ENCODE data around the gene TOPORS. TPM values are rescaled to one million over a fixed set of nuclear protein-coding genes. Genes with fewer than 3 reads are reported as not detected.
A peak's percentile ranks its signal among the peaks of the same experiment; 100 is the strongest.

The TOPORS gene
- total RNA-seq, 1 experiment from 2014 or later = 26.1 TPM

DNA sequence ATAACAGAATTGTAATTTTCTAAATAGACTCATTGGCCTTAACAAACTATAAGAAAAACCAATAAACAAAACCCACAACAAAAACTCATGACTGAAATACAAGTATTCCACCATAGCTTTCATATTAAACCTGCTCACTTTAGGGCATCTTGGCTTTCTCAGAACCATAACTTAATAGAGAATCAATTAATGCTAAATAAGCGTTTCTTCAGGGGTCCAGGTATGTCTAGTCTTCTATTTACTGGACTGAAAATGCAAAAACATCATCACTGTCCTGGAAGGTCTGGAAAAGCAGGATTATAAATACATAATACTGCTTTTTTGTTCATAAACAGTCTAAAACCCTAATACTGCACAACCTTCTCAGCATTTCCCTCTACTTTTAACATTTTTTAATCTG, 6.5 kb downstream of the TOPORS start:
- H3K27me3 Mint-ChIP-seq (ENCODE audit: low read depth) = no peaks in the 10 kb centered on the region
- no peak overlapping the region for H3K4me3 Mint-ChIP-seq
- TF ChIP-seq ZNF121 (CRISPR knock-in tag; IDR thresholded peaks at IDR 0.05) = no peak
- TF ChIP-seq, protein P1, sequence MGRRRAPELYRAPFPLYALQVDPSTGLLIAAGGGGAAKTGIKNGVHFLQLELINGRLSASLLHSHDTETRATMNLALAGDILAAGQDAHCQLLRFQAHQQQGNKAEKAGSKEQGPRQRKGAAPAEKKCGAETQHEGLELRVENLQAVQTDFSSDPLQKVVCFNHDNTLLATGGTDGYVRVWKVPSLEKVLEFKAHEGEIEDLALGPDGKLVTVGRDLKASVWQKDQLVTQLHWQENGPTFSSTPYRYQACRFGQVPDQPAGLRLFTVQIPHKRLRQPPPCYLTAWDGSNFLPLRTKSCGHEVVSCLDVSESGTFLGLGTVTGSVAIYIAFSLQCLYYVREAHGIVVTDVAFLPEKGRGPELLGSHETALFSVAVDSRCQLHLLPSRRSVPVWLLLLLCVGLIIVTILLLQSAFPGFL (CRISPR knock-in tag; IDR thresholded peaks at IDR 0.05; ENCODE audit: borderline replicate concordance) = no peak
- TF ChIP-seq GABPB1 (CRISPR knock-in tag; IDR thresholded peaks at IDR 0.05) = no peak
- TF ChIP-seq, protein P2, sequence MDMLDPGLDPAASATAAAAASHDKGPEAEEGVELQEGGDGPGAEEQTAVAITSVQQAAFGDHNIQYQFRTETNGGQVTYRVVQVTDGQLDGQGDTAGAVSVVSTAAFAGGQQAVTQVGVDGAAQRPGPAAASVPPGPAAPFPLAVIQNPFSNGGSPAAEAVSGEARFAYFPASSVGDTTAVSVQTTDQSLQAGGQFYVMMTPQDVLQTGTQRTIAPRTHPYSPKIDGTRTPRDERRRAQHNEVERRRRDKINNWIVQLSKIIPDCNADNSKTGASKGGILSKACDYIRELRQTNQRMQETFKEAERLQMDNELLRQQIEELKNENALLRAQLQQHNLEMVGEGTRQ (CRISPR knock-in tag; IDR thresholded peaks at IDR 0.05) = no peak
- TF ChIP-seq, protein P3, sequence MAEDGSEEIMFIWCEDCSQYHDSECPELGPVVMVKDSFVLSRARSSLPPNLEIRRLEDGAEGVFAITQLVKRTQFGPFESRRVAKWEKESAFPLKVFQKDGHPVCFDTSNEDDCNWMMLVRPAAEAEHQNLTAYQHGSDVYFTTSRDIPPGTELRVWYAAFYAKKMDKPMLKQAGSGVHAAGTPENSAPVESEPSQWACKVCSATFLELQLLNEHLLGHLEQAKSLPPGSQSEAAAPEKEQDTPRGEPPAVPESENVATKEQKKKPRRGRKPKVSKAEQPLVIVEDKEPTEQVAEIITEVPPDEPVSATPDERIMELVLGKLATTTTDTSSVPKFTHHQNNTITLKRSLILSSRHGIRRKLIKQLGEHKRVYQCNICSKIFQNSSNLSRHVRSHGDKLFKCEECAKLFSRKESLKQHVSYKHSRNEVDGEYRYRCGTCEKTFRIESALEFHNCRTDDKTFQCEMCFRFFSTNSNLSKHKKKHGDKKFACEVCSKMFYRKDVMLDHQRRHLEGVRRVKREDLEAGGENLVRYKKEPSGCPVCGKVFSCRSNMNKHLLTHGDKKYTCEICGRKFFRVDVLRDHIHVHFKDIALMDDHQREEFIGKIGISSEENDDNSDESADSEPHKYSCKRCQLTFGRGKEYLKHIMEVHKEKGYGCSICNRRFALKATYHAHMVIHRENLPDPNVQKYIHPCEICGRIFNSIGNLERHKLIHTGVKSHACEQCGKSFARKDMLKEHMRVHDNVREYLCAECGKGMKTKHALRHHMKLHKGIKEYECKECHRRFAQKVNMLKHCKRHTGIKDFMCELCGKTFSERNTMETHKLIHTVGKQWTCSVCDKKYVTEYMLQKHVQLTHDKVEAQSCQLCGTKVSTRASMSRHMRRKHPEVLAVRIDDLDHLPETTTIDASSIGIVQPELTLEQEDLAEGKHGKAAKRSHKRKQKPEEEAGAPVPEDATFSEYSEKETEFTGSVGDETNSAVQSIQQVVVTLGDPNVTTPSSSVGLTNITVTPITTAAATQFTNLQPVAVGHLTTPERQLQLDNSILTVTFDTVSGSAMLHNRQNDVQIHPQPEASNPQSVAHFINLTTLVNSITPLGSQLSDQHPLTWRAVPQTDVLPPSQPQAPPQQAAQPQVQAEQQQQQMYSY (CRISPR knock-in tag; IDR thresholded peaks at IDR 0.05) = no peak
- TF ChIP-seq, protein P4, sequence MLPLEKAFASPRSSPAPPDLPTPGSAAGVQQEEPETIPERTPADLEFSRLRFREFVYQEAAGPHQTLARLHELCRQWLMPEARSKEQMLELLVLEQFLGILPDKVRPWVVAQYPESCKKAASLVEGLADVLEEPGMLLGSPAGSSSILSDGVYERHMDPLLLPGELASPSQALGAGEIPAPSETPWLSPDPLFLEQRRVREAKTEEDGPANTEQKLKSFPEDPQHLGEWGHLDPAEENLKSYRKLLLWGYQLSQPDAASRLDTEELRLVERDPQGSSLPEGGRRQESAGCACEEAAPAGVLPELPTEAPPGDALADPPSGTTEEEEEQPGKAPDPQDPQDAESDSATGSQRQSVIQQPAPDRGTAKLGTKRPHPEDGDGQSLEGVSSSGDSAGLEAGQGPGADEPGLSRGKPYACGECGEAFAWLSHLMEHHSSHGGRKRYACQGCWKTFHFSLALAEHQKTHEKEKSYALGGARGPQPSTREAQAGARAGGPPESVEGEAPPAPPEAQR (CRISPR knock-in tag; IDR thresholded peaks at IDR 0.05) = no peak
- TF ChIP-seq ZBTB21 (CRISPR knock-in tag; IDR thresholded peaks at IDR 0.05; ENCODE audit: borderline replicate concordance) = no peak
- TF ChIP-seq FOXJ3 (CRISPR knock-in tag; IDR thresholded peaks at IDR 0.05; ENCODE audit: borderline replicate concordance) = no peak
- TF ChIP-seq OVOL2 (CRISPR knock-in tag; IDR thresholded peaks at IDR 0.05; ENCODE audit: borderline replicate concordance) = no peak
- TF ChIP-seq, protein P5, sequence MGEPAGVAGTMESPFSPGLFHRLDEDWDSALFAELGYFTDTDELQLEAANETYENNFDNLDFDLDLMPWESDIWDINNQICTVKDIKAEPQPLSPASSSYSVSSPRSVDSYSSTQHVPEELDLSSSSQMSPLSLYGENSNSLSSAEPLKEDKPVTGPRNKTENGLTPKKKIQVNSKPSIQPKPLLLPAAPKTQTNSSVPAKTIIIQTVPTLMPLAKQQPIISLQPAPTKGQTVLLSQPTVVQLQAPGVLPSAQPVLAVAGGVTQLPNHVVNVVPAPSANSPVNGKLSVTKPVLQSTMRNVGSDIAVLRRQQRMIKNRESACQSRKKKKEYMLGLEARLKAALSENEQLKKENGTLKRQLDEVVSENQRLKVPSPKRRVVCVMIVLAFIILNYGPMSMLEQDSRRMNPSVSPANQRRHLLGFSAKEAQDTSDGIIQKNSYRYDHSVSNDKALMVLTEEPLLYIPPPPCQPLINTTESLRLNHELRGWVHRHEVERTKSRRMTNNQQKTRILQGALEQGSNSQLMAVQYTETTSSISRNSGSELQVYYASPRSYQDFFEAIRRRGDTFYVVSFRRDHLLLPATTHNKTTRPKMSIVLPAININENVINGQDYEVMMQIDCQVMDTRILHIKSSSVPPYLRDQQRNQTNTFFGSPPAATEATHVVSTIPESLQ (CRISPR knock-in tag; IDR thresholded peaks at IDR 0.05) = no peak
- TF ChIP-seq, protein P6, sequence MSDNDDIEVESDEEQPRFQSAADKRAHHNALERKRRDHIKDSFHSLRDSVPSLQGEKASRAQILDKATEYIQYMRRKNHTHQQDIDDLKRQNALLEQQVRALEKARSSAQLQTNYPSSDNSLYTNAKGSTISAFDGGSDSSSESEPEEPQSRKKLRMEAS (CRISPR knock-in tag; IDR thresholded peaks at IDR 0.05) = no peak
- TF ChIP-seq CREB1 (CRISPR knock-in tag; IDR thresholded peaks at IDR 0.05) = no peak
- TF ChIP-seq NR3C1 (CRISPR knock-in tag; conservative IDR thresholded peaks at IDR 0.05; ENCODE audit: low read depth) = no peak
- TF ChIP-seq GTF2I (CRISPR knock-in tag; conservative IDR thresholded peaks at IDR 0.05) = no peak
- TF ChIP-seq, protein P7, sequence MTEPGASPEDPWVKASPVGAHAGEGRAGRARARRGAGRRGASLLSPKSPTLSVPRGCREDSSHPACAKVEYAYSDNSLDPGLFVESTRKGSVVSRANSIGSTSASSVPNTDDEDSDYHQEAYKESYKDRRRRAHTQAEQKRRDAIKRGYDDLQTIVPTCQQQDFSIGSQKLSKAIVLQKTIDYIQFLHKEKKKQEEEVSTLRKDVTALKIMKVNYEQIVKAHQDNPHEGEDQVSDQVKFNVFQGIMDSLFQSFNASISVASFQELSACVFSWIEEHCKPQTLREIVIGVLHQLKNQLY (CRISPR knock-in tag; IDR thresholded peaks at IDR 0.05) = no peak
- no peak for TF ChIP-seq ZNF317 (CRISPR knock-in tag; IDR thresholded peaks at IDR 0.05; ENCODE audit: borderline replicate concordance, low read depth)
- TF ChIP-seq, protein P8, sequence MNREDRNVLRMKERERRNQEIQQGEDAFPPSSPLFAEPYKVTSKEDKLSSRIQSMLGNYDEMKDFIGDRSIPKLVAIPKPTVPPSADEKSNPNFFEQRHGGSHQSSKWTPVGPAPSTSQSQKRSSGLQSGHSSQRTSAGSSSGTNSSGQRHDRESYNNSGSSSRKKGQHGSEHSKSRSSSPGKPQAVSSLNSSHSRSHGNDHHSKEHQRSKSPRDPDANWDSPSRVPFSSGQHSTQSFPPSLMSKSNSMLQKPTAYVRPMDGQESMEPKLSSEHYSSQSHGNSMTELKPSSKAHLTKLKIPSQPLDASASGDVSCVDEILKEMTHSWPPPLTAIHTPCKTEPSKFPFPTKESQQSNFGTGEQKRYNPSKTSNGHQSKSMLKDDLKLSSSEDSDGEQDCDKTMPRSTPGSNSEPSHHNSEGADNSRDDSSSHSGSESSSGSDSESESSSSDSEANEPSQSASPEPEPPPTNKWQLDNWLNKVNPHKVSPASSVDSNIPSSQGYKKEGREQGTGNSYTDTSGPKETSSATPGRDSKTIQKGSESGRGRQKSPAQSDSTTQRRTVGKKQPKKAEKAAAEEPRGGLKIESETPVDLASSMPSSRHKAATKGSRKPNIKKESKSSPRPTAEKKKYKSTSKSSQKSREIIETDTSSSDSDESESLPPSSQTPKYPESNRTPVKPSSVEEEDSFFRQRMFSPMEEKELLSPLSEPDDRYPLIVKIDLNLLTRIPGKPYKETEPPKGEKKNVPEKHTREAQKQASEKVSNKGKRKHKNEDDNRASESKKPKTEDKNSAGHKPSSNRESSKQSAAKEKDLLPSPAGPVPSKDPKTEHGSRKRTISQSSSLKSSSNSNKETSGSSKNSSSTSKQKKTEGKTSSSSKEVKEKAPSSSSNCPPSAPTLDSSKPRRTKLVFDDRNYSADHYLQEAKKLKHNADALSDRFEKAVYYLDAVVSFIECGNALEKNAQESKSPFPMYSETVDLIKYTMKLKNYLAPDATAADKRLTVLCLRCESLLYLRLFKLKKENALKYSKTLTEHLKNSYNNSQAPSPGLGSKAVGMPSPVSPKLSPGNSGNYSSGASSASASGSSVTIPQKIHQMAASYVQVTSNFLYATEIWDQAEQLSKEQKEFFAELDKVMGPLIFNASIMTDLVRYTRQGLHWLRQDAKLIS (CRISPR knock-in tag; IDR thresholded peaks at IDR 0.05; ENCODE audit: borderline replicate concordance) = no peak
- TF ChIP-seq JUN (CRISPR knock-in tag; IDR thresholded peaks at IDR 0.05) = no peak
- TF ChIP-seq, protein P9, sequence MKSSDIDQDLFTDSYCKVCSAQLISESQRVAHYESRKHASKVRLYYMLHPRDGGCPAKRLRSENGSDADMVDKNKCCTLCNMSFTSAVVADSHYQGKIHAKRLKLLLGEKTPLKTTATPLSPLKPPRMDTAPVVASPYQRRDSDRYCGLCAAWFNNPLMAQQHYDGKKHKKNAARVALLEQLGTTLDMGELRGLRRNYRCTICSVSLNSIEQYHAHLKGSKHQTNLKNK (CRISPR knock-in tag; IDR thresholded peaks at IDR 0.05) = no peak
- 0 out of 2 replicates have a peak overlapping the region, but pooled peaks have one; percentile 25 for H3K27ac Mint-ChIP-seq
- H3K9me3 Mint-ChIP-seq = no peaks in the 10 kb centered on the region
- POLR2A ChIA-PET = no interaction called here
- CTCF ChIA-PET = no interaction called here
- peaks cover 18% of the 10 kb centered on the region for H3K4me1 Mint-ChIP-seq
- DNase-seq (ENCODE audit: low spot score) = no peak
- peaks cover 50% of the 10 kb centered on the region for H3K36me3 Mint-ChIP-seq
- no peak for ATAC-seq

Measured in WTC11 (cell line).